TTC549 (cell line): Measurements from ENCODE around the gene PTGES3L.
"Not testable (repeated sequence)": the region's sequence is repeated elsewhere in the genome, so short reads cannot be mapped to it uniquely, and the experiment has no call there.

Source experiments
- FAIRE-seq: peaks from 2 replicates; lab custom pipeline; 2012; peaks lifted over from hg19 to GRCh38; lab: Jason Lieb, UNC

PTGES3L gene

GRCh38 chr17:42980274-42980765 lies 440 bp upstream of the PTGES3L start, which contains the start of gene RUNDC1:
RUNDC1 (plus strand) TSS chr17:42980565; CDS start chr17:42980577, 12 bp downstream.
- FAIRE-seq, result no peak

GRCh38 chr17:42975701-42976100 lies 4.2 kb downstream of the PTGES3L start:
- FAIRE-seq, result not testable (repeated sequence)

- no peak for FAIRE-seq
These were observed 4.6 kb downstream of the PTGES3L start for GRCh38 chr17:42975265-42975664.

GRCh38 chr17:42973323-42973722 lies 6.6 kb downstream of the PTGES3L start:
- FAIRE-seq, result not testable (repeated sequence)

- FAIRE-seq, result no peak
These were observed 8.3 kb downstream of the PTGES3L start for GRCh38 chr17:42971589-42971988.

- no peak for FAIRE-seq
These were observed 10.8 kb downstream of the PTGES3L start for GRCh38 chr17:42969001-42969581.

GRCh38 chr17:42967925-42968324 lies 12.0 kb downstream of the PTGES3L start:
- no peak for FAIRE-seq

GRCh38 chr17:42964161-42964932 lies 15.5 kb downstream of the PTGES3L start, which contains the start of gene AARSD1:
AARSD1 (minus strand) TSS chr17:42964454; CDS start chr17:42964440, 14 bp downstream.
- FAIRE-seq, result peak; percentile 22

- FAIRE-seq, result no peak
These were observed 26.2 kb downstream of the PTGES3L start for GRCh38 chr17:42953669-42954068.

- no peak for FAIRE-seq
These were observed 29.7 kb downstream of the PTGES3L start for GRCh38 chr17:42950044-42950783.

GRCh38 chr17:42946812-42947211 lies 33.1 kb downstream of the PTGES3L start:
- no peak for FAIRE-seq

GRCh38 chr17:42944211-42944610 lies 35.7 kb downstream of the PTGES3L start:
- FAIRE-seq, result no peak

GRCh38 chr17:42937712-42938596 lies 41.9 kb downstream of the PTGES3L start:
- peak; percentile 77 for FAIRE-seq

- FAIRE-seq, result no peak
These were observed 50.4 kb downstream of the PTGES3L start for GRCh38 chr17:42929497-42929844.

GRCh38 chr17:42928714-42929496 lies 51.0 kb downstream of the PTGES3L start:
- peak; percentile 69 for FAIRE-seq

- no peak for FAIRE-seq
These were observed 55.0 kb downstream of the PTGES3L start for GRCh38 chr17:42924891-42925290.

- not testable (repeated sequence) for FAIRE-seq
These were observed 56.4 kb downstream of the PTGES3L start for GRCh38 chr17:42923472-42923871.

- FAIRE-seq, result no peak
These were observed 57.6 kb downstream of the PTGES3L start for GRCh38 chr17:42922294-42922693.

- no peak for FAIRE-seq
These were observed 59.0 kb downstream of the PTGES3L start for GRCh38 chr17:42920922-42921321.

GRCh38 chr17:42920106-42920900 lies 59.6 kb downstream of the PTGES3L start:
- FAIRE-seq, result no peak
